SK-N-SH (cell line): ENCODE data around the gene RAD51B. TPM values are rescaled to one million over a fixed set of nuclear protein-coding genes. Genes with fewer than 3 reads are reported as not detected.

Experiments used
- CTCF ChIA-PET: fragments of 300-600, 350-600 bp; formaldehyde crosslinking; extraction: SDS; loops from one replicate; lab custom pipeline; 2021; lab: Yijun Ruan, JAX
- POLR2A ChIA-PET: fragments of 350-600 bp; sonication (Branson Sonifier 250); formaldehyde crosslinking; extraction: SDS; loops from one replicate; lab custom pipeline; 2020; ENCODE audit warnings: antibody characterized with exemption, inconsistent platforms; lab: Yijun Ruan, JAX
- DNase-seq: peaks from one replicate; pipeline ENCODE4 v3.0.0; 2012
- H2AFZ ChIP-seq: fragments of 200-600 bp; sonication (generic); 2 replicates; pipeline ENCODE4 v1.8.1; 2016; ENCODE audit warnings: antibody characterized with exemption, mild to moderate bottlenecking, low read depth
- H3F3A ChIP-seq: fragments of 200-600 bp; sonication (generic); replicated peaks from 2 replicates; pipeline ENCODE3; 2016; ENCODE audit warnings: antibody characterized with exemption, mild to moderate bottlenecking; ENCODE audit not compliant: insufficient read depth
- H3K27ac ChIP-seq, 2 experiments: fragments of 200-500 bp in 1 of 2; fragments of 200-600 bp in 1 of 2; sonication (Bioruptor generic) in 1 of 2; sonication (generic), shearing (Covaris generic) in 1 of 2; 2 replicates each; pipeline versions ENCODE4 v1.5.1 to v1.6.1; 2014 to 2016; ENCODE audit warnings: low read depth in 2 of 2, inconsistent platforms in 1 of 2, low read length in 1 of 2, mild to moderate bottlenecking in 1 of 2, mixed read lengths in 1 of 2
- H3K27me3 ChIP-seq: fragments of 200-600 bp; sonication (generic), shearing (Covaris generic); 2 replicates; pipeline ENCODE4 v1.6.1; 2016; ENCODE audit warnings: mixed run types; ENCODE audit not compliant: insufficient read depth
- H3K36me3 ChIP-seq, 2 experiments: fragments of 200-500 bp in 1 of 2; fragments of 200-600 bp in 1 of 2; sonication (Bioruptor generic) in 1 of 2; sonication (generic) in 1 of 2; replicated peaks in 1 of 2; 2 replicates each; pipeline versions ENCODE3 to v1.5.1; 2014 to 2016; ENCODE audit warnings: low read length in 1 of 2, mild to moderate bottlenecking in 1 of 2; ENCODE audit not compliant: insufficient read depth in 2 of 2, control insufficient read depth in 1 of 2
- H3K4me1 ChIP-seq, 2 experiments: fragments of 200-500 bp in 1 of 2; fragments of 200-600 bp in 1 of 2; sonication (Bioruptor generic) in 1 of 2; sonication (generic), shearing (Covaris generic) in 1 of 2; 2 replicates each; pipeline versions ENCODE4 v1.5.1 to v1.6.1; 2014 to 2016; ENCODE audit warnings: low read depth in 1 of 2, low read length in 1 of 2, mixed run types in 1 of 2; ENCODE audit not compliant: insufficient read depth in 2 of 2, control insufficient read depth in 1 of 2
- H3K4me2 ChIP-seq: fragments of 200-600 bp; sonication (generic), shearing (Covaris generic); 2 replicates; pipeline ENCODE4 v1.6.1; 2017; ENCODE audit warnings: mixed run types
- H3K4me3 ChIP-seq, 2 experiments: fragments of 200-500 bp in 1 of 2; fragments of 200-600 bp in 1 of 2; sonication (Bioruptor generic) in 1 of 2; sonication (generic), shearing (Covaris generic) in 1 of 2; 2 replicates each; pipeline versions ENCODE4 v1.5.1 to v1.8.1; 2014 to 2016; ENCODE audit warnings: low read depth in 2 of 2, inconsistent platforms in 1 of 2, low read length in 1 of 2, mild to moderate bottlenecking in 1 of 2, mixed read lengths in 1 of 2, moderate library complexity in 1 of 2
- H3K79me2 ChIP-seq: fragments of 200-600 bp; sonication (generic); 2 replicates; pipeline ENCODE4 v1.8.1; 2017; ENCODE audit warnings: mild to moderate bottlenecking; ENCODE audit not compliant: insufficient read depth
- H3K9ac ChIP-seq: fragments of 200-600 bp; sonication (generic); 2 replicates; pipeline ENCODE4 v1.6.1; 2017; ENCODE audit warnings: mixed run types
- H3K9me2 ChIP-seq: fragments of 200-600 bp; sonication (generic); 2 replicates; pipeline ENCODE4 v1.6.1; 2017; ENCODE audit warnings: mixed run types
- H3K9me3 ChIP-seq: fragments of 200-600 bp; sonication (generic); 2 replicates; pipeline ENCODE4 v1.6.1; 2017; ENCODE audit warnings: mixed run types, mild to moderate bottlenecking, moderate library complexity
- H4K20me1 ChIP-seq: fragments of 200-600 bp; sonication (generic); 2 replicates; pipeline ENCODE4 v1.6.1; 2017; ENCODE audit warnings: mild to moderate bottlenecking, mixed run types; ENCODE audit not compliant: insufficient read depth
- EP300 ChIP-seq, 2 experiments: IDR thresholded peaks; 2 replicates each; pipeline versions ENCODE4 v1.4.0 to v1.6.1; 2012; ENCODE audit warnings: borderline replicate concordance in 1 of 2, low read depth in 1 of 2, low read length in 1 of 2
- FOSL2 ChIP-seq: IDR thresholded peaks from 2 replicates; pipeline ENCODE4 v1.4.0; 2012; ENCODE audit warnings: low read depth, mild to moderate bottlenecking, moderate library complexity, borderline replicate concordance
- FOXM1 ChIP-seq: IDR thresholded peaks from 2 replicates; pipeline ENCODE4 v1.4.0; 2012; ENCODE audit warnings: low read depth, mild to moderate bottlenecking
- GABPA ChIP-seq: IDR thresholded peaks from 2 replicates; pipeline ENCODE4 v1.4.0; 2012; ENCODE audit warnings: low read depth, mild to moderate bottlenecking
- GATA2 ChIP-seq: sonication (generic); formaldehyde crosslinking; IDR thresholded peaks from 2 replicates; pipeline ENCODE4 v1.5.0; 2020; ENCODE audit warnings: mild to moderate bottlenecking, missing genetic modification reagents
- JUND ChIP-seq: IDR thresholded peaks from 2 replicates; pipeline ENCODE4 v1.4.0; 2012
- POLR2AphosphoS5 ChIP-seq: IDR thresholded peaks from 2 replicates; pipeline ENCODE4 v1.6.1; 2012; ENCODE audit warnings: low read depth, low read length
- RAD21 ChIP-seq: IDR thresholded peaks from 2 replicates; pipeline ENCODE4 v1.6.1; 2012; ENCODE audit warnings: mild to moderate bottlenecking, low read length
- SIN3A ChIP-seq: IDR thresholded peaks from 2 replicates; pipeline ENCODE4 v1.6.1; 2012; ENCODE audit warnings: low read depth, mild to moderate bottlenecking, low read length, moderate library complexity, borderline replicate concordance
- TAF1 ChIP-seq: IDR thresholded peaks from 2 replicates; pipeline ENCODE4 v1.6.1; 2012; ENCODE audit warnings: low read depth, mild to moderate bottlenecking, low read length, moderate library complexity, borderline replicate concordance
- TCF12 ChIP-seq: IDR thresholded peaks from 2 replicates; pipeline ENCODE4 v1.4.0; 2012
- YY1 ChIP-seq: IDR thresholded peaks from 2 replicates; pipeline ENCODE4 v1.4.0; 2012; ENCODE audit warnings: low read depth, mild to moderate bottlenecking
- WGBS: methylation state at CpG from one replicate; pipeline ENCODE4 v1.1.6; 2017; ENCODE audit warnings: low lambda C conversion rate; 5-methylcytosine and 5-hydroxymethylcytosine counted together
- polyA plus RNA-seq, 3 experiments: library from polyadenylated mRNA; depleted of rRNA; stranded (reverse); fragments of >200 nt; gene quantifications; 2 replicates each; pipeline ENCODE4 v1.2.3, GENCODE V29; 2012
- TF ChIP-seq, protein P1 (sequence below): IDR thresholded peaks from 2 replicates; pipeline ENCODE4 v1.4.0; 2012; ENCODE audit warnings: low read depth
- TF ChIP-seq, protein P2 (sequence below): IDR thresholded peaks from 2 replicates; pipeline ENCODE4 v1.4.0; 2012; ENCODE audit warnings: low read depth, borderline replicate concordance
- TF ChIP-seq, protein P3 (sequence below): fragments of 150-350 bp; IDR thresholded peaks from 2 replicates; pipeline ENCODE4 v1.6.1; 2017; ENCODE audit warnings: antibody characterized with exemption, low read length, low read depth, borderline replicate concordance
- TF ChIP-seq, protein P4 (sequence below): fragments of 150-350 bp; IDR thresholded peaks from 2 replicates; pipeline ENCODE4 v1.6.1; 2016; ENCODE audit warnings: mild to moderate bottlenecking, low read depth, low read length

The RAD51B gene
- polyA plus RNA-seq, 1 of the 3 experiments (the other 2 are of a cell fraction): 6.0 TPM

DNA sequence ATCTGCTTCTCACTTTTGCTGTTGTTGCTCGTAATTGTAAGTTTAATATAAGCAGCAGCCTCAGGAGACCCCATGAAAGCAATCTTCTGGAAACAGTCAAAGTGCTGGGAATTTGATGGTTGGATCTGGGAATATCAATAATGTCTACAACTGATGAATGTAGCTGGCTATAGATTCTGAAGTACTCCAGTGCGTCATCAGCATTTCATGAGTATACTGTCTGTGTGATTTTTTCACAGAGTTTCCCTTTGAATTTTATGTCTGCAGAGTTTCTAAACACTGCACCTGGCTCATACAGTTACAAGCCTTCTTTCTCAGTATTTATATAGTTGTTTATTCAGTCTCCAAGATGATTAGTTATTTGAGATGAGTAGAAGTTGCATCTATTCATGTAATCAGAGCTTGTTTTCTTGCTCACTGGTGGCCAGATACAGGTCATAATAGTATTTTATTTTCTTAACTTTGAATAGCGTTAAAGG, 222.3 kb downstream of the RAD51B start:
- DNase-seq: no peak
- no peak overlapping the region for H3K4me3 ChIP-seq
- no peaks in the 10 kb centered on the region for H3K36me3 ChIP-seq
- H3K27me3 ChIP-seq: no peaks in the 10 kb centered on the region
- no peaks in the 10 kb centered on the region for H3K9me3 ChIP-seq
- 92% methylated on average over 3 of the region's 3 CpGs for WGBS
- H3F3A ChIP-seq: no peaks in the 10 kb centered on the region
- TF ChIP-seq, protein P1, sequence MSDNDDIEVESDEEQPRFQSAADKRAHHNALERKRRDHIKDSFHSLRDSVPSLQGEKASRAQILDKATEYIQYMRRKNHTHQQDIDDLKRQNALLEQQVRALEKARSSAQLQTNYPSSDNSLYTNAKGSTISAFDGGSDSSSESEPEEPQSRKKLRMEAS: no peak
- no peak for TF ChIP-seq EP300 (IDR thresholded peaks at IDR 0.05; ENCODE audit: borderline replicate concordance in 1 of 2, low read depth in 1 of 2, low read length in 1 of 2)
- TF ChIP-seq YY1: no peak
- TF ChIP-seq TAF1: no peak
- TF ChIP-seq JUND: no peak
- TF ChIP-seq, protein P2, sequence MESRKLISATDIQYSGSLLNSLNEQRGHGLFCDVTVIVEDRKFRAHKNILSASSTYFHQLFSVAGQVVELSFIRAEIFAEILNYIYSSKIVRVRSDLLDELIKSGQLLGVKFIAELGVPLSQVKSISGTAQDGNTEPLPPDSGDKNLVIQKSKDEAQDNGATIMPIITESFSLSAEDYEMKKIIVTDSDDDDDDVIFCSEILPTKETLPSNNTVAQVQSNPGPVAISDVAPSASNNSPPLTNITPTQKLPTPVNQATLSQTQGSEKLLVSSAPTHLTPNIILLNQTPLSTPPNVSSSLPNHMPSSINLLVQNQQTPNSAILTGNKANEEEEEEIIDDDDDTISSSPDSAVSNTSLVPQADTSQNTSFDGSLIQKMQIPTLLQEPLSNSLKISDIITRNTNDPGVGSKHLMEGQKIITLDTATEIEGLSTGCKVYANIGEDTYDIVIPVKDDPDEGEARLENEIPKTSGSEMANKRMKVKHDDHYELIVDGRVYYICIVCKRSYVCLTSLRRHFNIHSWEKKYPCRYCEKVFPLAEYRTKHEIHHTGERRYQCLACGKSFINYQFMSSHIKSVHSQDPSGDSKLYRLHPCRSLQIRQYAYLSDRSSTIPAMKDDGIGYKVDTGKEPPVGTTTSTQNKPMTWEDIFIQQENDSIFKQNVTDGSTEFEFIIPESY: no peak
- TF ChIP-seq, protein P3, sequence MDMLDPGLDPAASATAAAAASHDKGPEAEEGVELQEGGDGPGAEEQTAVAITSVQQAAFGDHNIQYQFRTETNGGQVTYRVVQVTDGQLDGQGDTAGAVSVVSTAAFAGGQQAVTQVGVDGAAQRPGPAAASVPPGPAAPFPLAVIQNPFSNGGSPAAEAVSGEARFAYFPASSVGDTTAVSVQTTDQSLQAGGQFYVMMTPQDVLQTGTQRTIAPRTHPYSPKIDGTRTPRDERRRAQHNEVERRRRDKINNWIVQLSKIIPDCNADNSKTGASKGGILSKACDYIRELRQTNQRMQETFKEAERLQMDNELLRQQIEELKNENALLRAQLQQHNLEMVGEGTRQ: no peak
- no peak for TF ChIP-seq FOXM1
- no peak for TF ChIP-seq FOSL2
- TF ChIP-seq GATA2: no peak
- no peak for TF ChIP-seq POLR2AphosphoS5
- TF ChIP-seq GABPA: no peak
- H4K20me1 ChIP-seq: no peaks in the 10 kb centered on the region
- no peak overlapping the region for H3K27ac ChIP-seq
- H3K9ac ChIP-seq: no peak overlapping the region
- CTCF ChIA-PET: interaction anchor here (0.9 kb wide), 1 partner anchor 641 kb away, joined by 3 read pairs; no protein-coding TSS in a partner anchor
- no peaks in the 10 kb centered on the region for H3K9me2 ChIP-seq
- H3K4me1 ChIP-seq: peaks cover 0 to 3% of the 10 kb centered on the region in 2 experiments; a peak in 1 of 4 replicates
- no peak overlapping the region for H3K4me2 ChIP-seq
- POLR2A ChIA-PET: no interaction called here
- H2AFZ ChIP-seq: no peak overlapping the region
- no peaks in the 10 kb centered on the region for H3K79me2 ChIP-seq

DNA sequence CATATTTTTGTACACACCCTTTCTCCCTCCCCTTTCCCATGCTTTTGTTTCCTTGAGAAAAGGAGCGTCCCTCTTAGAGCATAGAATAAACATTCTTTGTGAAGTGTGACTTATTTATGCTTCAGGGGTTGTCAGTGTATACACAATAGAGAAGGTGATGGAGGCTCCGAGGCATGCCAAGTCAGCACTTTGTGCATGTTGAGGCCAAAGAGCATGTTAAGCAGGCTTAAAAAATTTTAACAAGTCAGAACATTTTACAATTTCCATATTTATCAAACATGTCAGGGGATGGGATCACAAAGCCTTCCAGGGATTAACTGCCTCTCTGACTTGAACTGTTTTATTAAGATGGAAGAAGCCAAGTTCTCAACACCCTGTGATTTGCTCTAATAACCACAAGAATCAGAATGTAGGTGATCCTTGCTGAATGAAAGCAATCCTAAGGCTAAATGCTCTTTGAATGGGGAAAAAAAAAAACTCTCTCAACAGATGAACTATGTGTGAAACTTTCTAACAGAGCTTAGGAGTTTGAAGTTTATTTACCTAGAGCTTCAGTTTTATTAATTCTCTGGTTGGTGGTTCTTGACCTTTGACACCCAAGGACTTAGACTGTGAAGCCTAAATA, 223.1 kb downstream of the RAD51B start:
- TF ChIP-seq, protein P4, sequence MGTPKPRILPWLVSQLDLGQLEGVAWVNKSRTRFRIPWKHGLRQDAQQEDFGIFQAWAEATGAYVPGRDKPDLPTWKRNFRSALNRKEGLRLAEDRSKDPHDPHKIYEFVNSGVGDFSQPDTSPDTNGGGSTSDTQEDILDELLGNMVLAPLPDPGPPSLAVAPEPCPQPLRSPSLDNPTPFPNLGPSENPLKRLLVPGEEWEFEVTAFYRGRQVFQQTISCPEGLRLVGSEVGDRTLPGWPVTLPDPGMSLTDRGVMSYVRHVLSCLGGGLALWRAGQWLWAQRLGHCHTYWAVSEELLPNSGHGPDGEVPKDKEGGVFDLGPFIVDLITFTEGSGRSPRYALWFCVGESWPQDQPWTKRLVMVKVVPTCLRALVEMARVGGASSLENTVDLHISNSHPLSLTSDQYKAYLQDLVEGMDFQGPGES: no peak
- TF ChIP-seq GABPA: no peak
- TF ChIP-seq POLR2AphosphoS5: no peak
- no peak for TF ChIP-seq TCF12
- no peak for TF ChIP-seq EP300 (IDR thresholded peaks at IDR 0.05; ENCODE audit: borderline replicate concordance in 1 of 2, low read depth in 1 of 2, low read length in 1 of 2)
- no peak for TF ChIP-seq RAD21
- TF ChIP-seq SIN3A: no peak
- DNase-seq: no peak
- Histone ChIP-seq H3K9me3 (no peaks in the 10 kb centered on the region), H4K20me1 (no peaks in the 10 kb centered on the region), H3K9me2 (no peaks in the 10 kb centered on the region), H3K79me2 (no peaks in the 10 kb centered on the region), H2AFZ (no peak overlapping the region), H3K9ac (no peak overlapping the region), H3K27me3 (no peaks in the 10 kb centered on the region), H3K4me2 (no peak overlapping the region), H3F3A (peaks cover under 1% of the 10 kb centered on the region), H3K4me3 (no peak overlapping the region), H3K36me3 (no peaks in the 10 kb centered on the region), H3K27ac (no peak overlapping the region), H3K4me1 (peaks cover 0 to 3% of the 10 kb centered on the region in 2 experiments; a peak in 1 of 4 replicates)
- WGBS: 82% methylated on average over 2 of the region's 2 CpGs
- CTCF ChIA-PET: no interaction called here
- POLR2A ChIA-PET: no interaction called here
